ACC112 (cell line): ENCODE measurements around the gene KRT4.

ENCODE experiments used
- H2AFZ ChIP-seq: fragments of 200-600 bp; sonication (generic); one replicate; pipeline ENCODE4 v1.6.0; 2017; ENCODE audit warnings: antibody characterized with exemption, low read length; ENCODE audit not compliant: unreplicated experiment
- H3K27ac ChIP-seq: fragments of 200-600 bp; sonication (generic); 2 replicates; pipeline ENCODE4 v1.5.1; 2014; ENCODE audit warnings: low read depth, mild to moderate bottlenecking, antibody characterized with exemption, low read length, moderate library complexity
- H3K27me3 ChIP-seq: fragments of 200-600 bp; sonication (generic); 2 replicates; pipeline ENCODE4 v1.6.1; 2014; ENCODE audit warnings: mild to moderate bottlenecking, antibody characterized with exemption, low read length, moderate library complexity, mixed read lengths; ENCODE audit not compliant: insufficient read depth
- H3K36me3 ChIP-seq: fragments of 200-600 bp; sonication (generic); 2 replicates; pipeline ENCODE4 v1.6.1; 2016; ENCODE audit warnings: mild to moderate bottlenecking, antibody characterized with exemption, low read length, moderate library complexity, mixed read lengths; ENCODE audit not compliant: insufficient read depth
- H3K4me1 ChIP-seq: fragments of 200-600 bp; sonication (generic); one replicate; pipeline ENCODE4 v1.6.1; 2016; ENCODE audit warnings: low read length, mixed read lengths; ENCODE audit not compliant: insufficient read depth, unreplicated experiment, control insufficient read depth
- H3K4me3 ChIP-seq: fragments of 200-600 bp; sonication (generic); 2 replicates; pipeline ENCODE4 v1.5.1; 2014; ENCODE audit warnings: mild to moderate bottlenecking, low read depth, low read length
- H3K79me2 ChIP-seq: fragments of 200-600 bp; sonication (generic); one replicate; pipeline ENCODE4 v1.6.0; 2016; ENCODE audit warnings: low read length; ENCODE audit not compliant: control insufficient read depth, unreplicated experiment, insufficient read depth

The KRT4 gene

GRCh38 chr12:52821071-52821730 is 7.3 kb upstream of the KRT4 start:
- no peak overlapping the region for H3K27ac ChIP-seq
- H3K27me3 ChIP-seq: peaks cover 31% of the 10 kb centered on the region
- H3K36me3 ChIP-seq: no peaks in the 10 kb centered on the region
- no peak overlapping the region for H3K4me3 ChIP-seq
- H2AFZ ChIP-seq: no peak overlapping the region
- no peaks in the 10 kb centered on the region for H3K79me2 ChIP-seq
- H3K4me1 ChIP-seq: peaks cover 7% of the 10 kb centered on the region

GRCh38 chr12:52820521-52820920 is 6.6 kb upstream of the KRT4 start:
- Histone ChIP-seq H3K36me3 (no peaks in the 10 kb centered on the region), H3K27ac (no peak overlapping the region), H3K79me2 (no peaks in the 10 kb centered on the region), H3K27me3 (peaks cover 35% of the 10 kb centered on the region), H3K4me1 (peaks cover 7% of the 10 kb centered on the region), H2AFZ (no peak overlapping the region), H3K4me3 (no peak overlapping the region)

- H3K27me3 ChIP-seq: peaks cover 35% of the 10 kb centered on the region
- no peaks in the 10 kb centered on the region for H3K79me2 ChIP-seq
- peaks cover 7% of the 10 kb centered on the region for H3K4me1 ChIP-seq
- H3K27ac ChIP-seq: no peak overlapping the region
- H2AFZ ChIP-seq: no peak overlapping the region
- no peaks in the 10 kb centered on the region for H3K36me3 ChIP-seq
- H3K4me3 ChIP-seq: no peak overlapping the region
Observed at GRCh38 chr12:52819731-52820510, 6.0 kb upstream of the KRT4 start.

GRCh38 chr12:52818887-52819420 is 5.0 kb upstream of the KRT4 start:
- Histone ChIP-seq H3K79me2 (no peaks in the 10 kb centered on the region), H2AFZ (no peak overlapping the region), H3K36me3 (no peaks in the 10 kb centered on the region), H3K27me3 (peaks cover 42% of the 10 kb centered on the region), H3K4me3 (no peak overlapping the region), H3K4me1 (peaks cover 7% of the 10 kb centered on the region), H3K27ac (no peak overlapping the region)

GRCh38 chr12:52818388-52818787 is 4.5 kb upstream of the KRT4 start:
- Histone ChIP-seq H3K27ac (no peak overlapping the region), H3K4me1 (peaks cover 7% of the 10 kb centered on the region), H3K36me3 (no peaks in the 10 kb centered on the region), H3K27me3 (peaks cover 47% of the 10 kb centered on the region), H3K79me2 (no peaks in the 10 kb centered on the region), H3K4me3 (no peak overlapping the region), H2AFZ (no peak overlapping the region)

- peaks cover 54% of the 10 kb centered on the region for H3K27me3 ChIP-seq
- H2AFZ ChIP-seq: no peak overlapping the region
- H3K27ac ChIP-seq: no peak overlapping the region
- H3K4me1 ChIP-seq: peaks cover 7% of the 10 kb centered on the region
- H3K36me3 ChIP-seq: no peaks in the 10 kb centered on the region
- no peak overlapping the region for H3K4me3 ChIP-seq
- no peaks in the 10 kb centered on the region for H3K79me2 ChIP-seq
Observed at GRCh38 chr12:52817699-52818238, 3.9 kb upstream of the KRT4 start.

- Histone ChIP-seq H3K27me3 (peaks cover 60% of the 10 kb centered on the region), H2AFZ (no peak overlapping the region), H3K79me2 (no peaks in the 10 kb centered on the region), H3K4me3 (no peak overlapping the region), H3K36me3 (no peaks in the 10 kb centered on the region), H3K4me1 (peaks cover 3% of the 10 kb centered on the region), H3K27ac (no peak overlapping the region)
Observed at GRCh38 chr12:52817003-52817698, 3.2 kb upstream of the KRT4 start.

- H3K4me3 ChIP-seq: no peak overlapping the region
- no peak overlapping the region for H2AFZ ChIP-seq
- H3K27me3 ChIP-seq: peaks cover 72% of the 10 kb centered on the region
- H3K36me3 ChIP-seq: no peaks in the 10 kb centered on the region
- no peaks in the 10 kb centered on the region for H3K79me2 ChIP-seq
- no peaks in the 10 kb centered on the region for H3K4me1 ChIP-seq
- H3K27ac ChIP-seq: no peak overlapping the region
Observed at GRCh38 chr12:52815676-52816588, 2.0 kb upstream of the KRT4 start.

- Histone ChIP-seq H2AFZ (no peak overlapping the region), H3K27ac (no peak overlapping the region), H3K27me3 (peaks cover 75% of the 10 kb centered on the region), H3K4me3 (no peak overlapping the region), H3K36me3 (no peaks in the 10 kb centered on the region), H3K4me1 (no peaks in the 10 kb centered on the region), H3K79me2 (no peaks in the 10 kb centered on the region)
Observed at GRCh38 chr12:52815161-52815560, 1.2 kb upstream of the KRT4 start.

- peaks cover 76% of the 10 kb centered on the region for H3K27me3 ChIP-seq
- no peak overlapping the region for H3K27ac ChIP-seq
- H3K4me3 ChIP-seq: no peak overlapping the region
- no peaks in the 10 kb centered on the region for H3K4me1 ChIP-seq
- no peak overlapping the region for H2AFZ ChIP-seq
- H3K79me2 ChIP-seq: no peaks in the 10 kb centered on the region
- H3K36me3 ChIP-seq: no peaks in the 10 kb centered on the region
Observed at GRCh38 chr12:52814710-52815155, 817 bp upstream of the KRT4 start.
